ENCODE results near the gene SLC7A14. TPM values are rescaled to one million over a fixed set of nuclear protein-coding genes. Genes with fewer than 3 reads are reported as not detected.
A peak's percentile ranks its signal among the peaks of the same experiment; 100 is the strongest.

Gene SLC7A14
- total RNA-seq, 1 donor from 2014 or later = 0.23 TPM

DNA sequence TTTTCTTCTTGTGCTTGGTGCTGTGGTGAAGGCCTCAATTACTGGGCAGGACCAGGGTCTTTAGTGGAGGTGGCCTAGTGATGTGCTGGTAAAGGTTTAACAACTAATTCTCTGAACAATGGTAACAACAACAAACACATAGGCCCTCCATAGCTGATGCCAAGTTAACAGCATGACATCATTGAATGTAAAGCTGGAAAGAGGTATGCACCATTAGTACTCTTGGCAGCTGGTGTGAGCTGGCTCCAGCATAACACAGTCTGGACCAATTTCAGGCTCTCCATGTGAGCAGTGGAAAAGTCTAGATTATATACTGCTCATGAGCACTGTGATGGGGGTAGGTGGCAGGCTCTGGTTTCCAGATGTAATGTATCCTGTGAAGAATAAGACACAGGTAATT, 61.8 kb downstream of the SLC7A14 start:
- no peak overlapping the region for H3K9ac ChIP-seq (ENCODE audit: low read length)
- peak; percentile 15 for DNase-seq (ENCODE audit: low read depth)
- TF ChIP-seq EZH2 (IDR thresholded peaks at IDR 0.05; ENCODE audit: insufficient read depth, low read length) = no peak
- TF ChIP-seq, protein P1, sequence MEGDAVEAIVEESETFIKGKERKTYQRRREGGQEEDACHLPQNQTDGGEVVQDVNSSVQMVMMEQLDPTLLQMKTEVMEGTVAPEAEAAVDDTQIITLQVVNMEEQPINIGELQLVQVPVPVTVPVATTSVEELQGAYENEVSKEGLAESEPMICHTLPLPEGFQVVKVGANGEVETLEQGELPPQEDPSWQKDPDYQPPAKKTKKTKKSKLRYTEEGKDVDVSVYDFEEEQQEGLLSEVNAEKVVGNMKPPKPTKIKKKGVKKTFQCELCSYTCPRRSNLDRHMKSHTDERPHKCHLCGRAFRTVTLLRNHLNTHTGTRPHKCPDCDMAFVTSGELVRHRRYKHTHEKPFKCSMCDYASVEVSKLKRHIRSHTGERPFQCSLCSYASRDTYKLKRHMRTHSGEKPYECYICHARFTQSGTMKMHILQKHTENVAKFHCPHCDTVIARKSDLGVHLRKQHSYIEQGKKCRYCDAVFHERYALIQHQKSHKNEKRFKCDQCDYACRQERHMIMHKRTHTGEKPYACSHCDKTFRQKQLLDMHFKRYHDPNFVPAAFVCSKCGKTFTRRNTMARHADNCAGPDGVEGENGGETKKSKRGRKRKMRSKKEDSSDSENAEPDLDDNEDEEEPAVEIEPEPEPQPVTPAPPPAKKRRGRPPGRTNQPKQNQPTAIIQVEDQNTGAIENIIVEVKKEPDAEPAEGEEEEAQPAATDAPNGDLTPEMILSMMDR (IDR thresholded peaks at IDR 0.05; ENCODE audit: insufficient read depth, low read depth, low read length) = no peak
- no peak overlapping the region for H3K4me3 Mint-ChIP-seq (ENCODE audit: unreplicated experiment)
- H3K36me3 Mint-ChIP-seq (ENCODE audit: low read depth, unreplicated experiment) = no peaks in the 10 kb centered on the region
- H3K27ac ChIP-seq (ENCODE audit: low read depth, low read length) = no peak overlapping the region
- no peak overlapping the region for H2AFZ ChIP-seq (ENCODE audit: low read depth, low read length)
- no peaks in the 10 kb centered on the region for H3K79me2 ChIP-seq (ENCODE audit: insufficient read depth, low read length)
- H3K27ac Mint-ChIP-seq (ENCODE audit: unreplicated experiment) = peak overlapping the region; percentile 11
- H3K4me1 ChIP-seq (ENCODE audit: insufficient read depth, low read length) = peaks cover 6% of the 10 kb centered on the region
- no peaks in the 10 kb centered on the region for H4K20me1 ChIP-seq (ENCODE audit: insufficient read depth, low read length)
- FAIRE-seq = no peak
- no peaks in the 10 kb centered on the region for H3K36me3 ChIP-seq (ENCODE audit: insufficient read depth, low read length)
- no peak overlapping the region for H3K4me2 ChIP-seq (ENCODE audit: low read length)
- H3K27me3 ChIP-seq (ENCODE audit: insufficient read depth, low read length) = no peaks in the 10 kb centered on the region
- no peak overlapping the region for H3K4me3 ChIP-seq (ENCODE audit: insufficient read depth, low read depth, low read length)
- H3K9me3 Mint-ChIP-seq (ENCODE audit: unreplicated experiment) = no peaks in the 10 kb centered on the region
- peaks cover 9% of the 10 kb centered on the region for H3K27me3 Mint-ChIP-seq (ENCODE audit: low read depth, unreplicated experiment)
- H3K4me1 Mint-ChIP-seq (ENCODE audit: low read depth, unreplicated experiment) = peaks cover 9% of the 10 kb centered on the region
- no peaks in the 10 kb centered on the region for H3K9me3 ChIP-seq (ENCODE audit: insufficient read depth, low read depth, low read length)

DNA sequence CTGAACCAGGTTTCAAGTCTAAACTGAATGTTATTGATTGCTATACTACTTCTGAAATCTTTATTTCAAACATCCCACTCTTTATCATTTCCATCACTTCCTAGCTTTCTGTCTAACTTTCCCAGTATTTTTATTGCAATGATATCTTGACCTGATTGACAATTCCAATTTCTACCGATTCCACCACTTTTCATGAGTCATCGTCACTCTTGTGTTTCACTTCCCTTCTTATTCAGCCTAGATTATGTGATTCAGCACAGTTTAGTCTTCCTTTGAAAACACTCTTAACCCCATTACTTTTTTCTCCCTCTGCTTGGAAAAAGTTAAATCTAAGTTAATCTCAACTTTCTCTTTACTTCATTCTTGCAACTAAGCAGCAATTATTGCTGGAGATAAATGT, 62.6 kb downstream of the SLC7A14 start:
- H3K4me1 ChIP-seq (ENCODE audit: insufficient read depth, low read length) = peaks cover 6% of the 10 kb centered on the region
- TF ChIP-seq EZH2 (IDR thresholded peaks at IDR 0.05; ENCODE audit: insufficient read depth, low read length) = no peak
- TF ChIP-seq, protein P1 (IDR thresholded peaks at IDR 0.05; ENCODE audit: insufficient read depth, low read depth, low read length) = no peak
- DNase-seq (ENCODE audit: low read depth) (peak; percentile 47), FAIRE-seq (peak; percentile 29)
- no peaks in the 10 kb centered on the region for H4K20me1 ChIP-seq (ENCODE audit: insufficient read depth, low read length)
- no peak overlapping the region for H3K27ac ChIP-seq (ENCODE audit: low read depth, low read length)
- no peaks in the 10 kb centered on the region for H3K79me2 ChIP-seq (ENCODE audit: insufficient read depth, low read length)
- peak overlapping the region; percentile 37 for H3K4me2 ChIP-seq (ENCODE audit: low read length)
- Mint-ChIP-seq H3K4me3 (ENCODE audit: unreplicated experiment) (no peak overlapping the region), H3K27ac (ENCODE audit: unreplicated experiment) (peak overlapping the region; percentile 47), H3K9me3 (ENCODE audit: unreplicated experiment) (no peaks in the 10 kb centered on the region), H3K36me3 (ENCODE audit: low read depth, unreplicated experiment) (no peaks in the 10 kb centered on the region), H3K4me1 (ENCODE audit: low read depth, unreplicated experiment) (peaks cover 9% of the 10 kb centered on the region), H3K27me3 (ENCODE audit: low read depth, unreplicated experiment) (peaks cover 7% of the 10 kb centered on the region)
- no peak overlapping the region for H3K9ac ChIP-seq (ENCODE audit: low read length)
- no peaks in the 10 kb centered on the region for H3K27me3 ChIP-seq (ENCODE audit: insufficient read depth, low read length)
- no peak overlapping the region for H2AFZ ChIP-seq (ENCODE audit: low read depth, low read length)
- no peaks in the 10 kb centered on the region for H3K9me3 ChIP-seq (ENCODE audit: insufficient read depth, low read depth, low read length)
- no peaks in the 10 kb centered on the region for H3K36me3 ChIP-seq (ENCODE audit: insufficient read depth, low read length)
- H3K4me3 ChIP-seq (ENCODE audit: insufficient read depth, low read depth, low read length) = no peak overlapping the region

DNA sequence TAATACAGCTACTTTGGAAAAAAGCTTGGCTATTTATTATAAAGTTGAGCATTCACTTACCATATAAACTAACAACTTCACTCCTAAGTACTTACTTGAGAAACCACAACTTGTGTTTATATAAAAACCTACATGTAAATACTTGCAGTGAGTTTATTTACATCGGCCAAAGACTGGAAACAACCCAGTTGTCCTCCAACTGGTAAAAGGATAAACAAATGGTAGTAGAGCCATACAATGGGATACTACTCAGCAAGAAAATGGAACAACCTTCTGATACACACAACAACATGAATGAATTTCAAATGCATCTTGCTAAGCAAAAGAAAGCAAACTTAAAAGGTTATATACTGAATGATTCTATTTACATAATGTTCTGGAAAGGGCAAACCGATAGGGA, 63.7 kb downstream of the SLC7A14 start:
- H3K9me3 Mint-ChIP-seq (ENCODE audit: unreplicated experiment) = no peaks in the 10 kb centered on the region
- TF ChIP-seq, protein P1 (IDR thresholded peaks at IDR 0.05; ENCODE audit: insufficient read depth, low read depth, low read length) = no peak
- no peak for TF ChIP-seq EZH2 (IDR thresholded peaks at IDR 0.05; ENCODE audit: insufficient read depth, low read length)
- Histone ChIP-seq H3K4me3 (ENCODE audit: insufficient read depth, low read depth, low read length) (no peak overlapping the region), H3K4me2 (ENCODE audit: low read length) (no peak overlapping the region), H3K4me1 (ENCODE audit: insufficient read depth, low read length) (peaks cover 6% of the 10 kb centered on the region), H3K79me2 (ENCODE audit: insufficient read depth, low read length) (no peaks in the 10 kb centered on the region), H3K27ac (ENCODE audit: low read depth, low read length) (no peak overlapping the region), H2AFZ (ENCODE audit: low read depth, low read length) (no peak overlapping the region), H3K9ac (ENCODE audit: low read length) (no peak overlapping the region), H3K27me3 (ENCODE audit: insufficient read depth, low read length) (no peaks in the 10 kb centered on the region), H3K9me3 (ENCODE audit: insufficient read depth, low read depth, low read length) (no peaks in the 10 kb centered on the region), H4K20me1 (ENCODE audit: insufficient read depth, low read length) (no peaks in the 10 kb centered on the region), H3K36me3 (ENCODE audit: insufficient read depth, low read length) (no peaks in the 10 kb centered on the region)
- no peak for FAIRE-seq
- no peak overlapping the region for H3K27ac Mint-ChIP-seq (ENCODE audit: unreplicated experiment)
- H3K4me1 Mint-ChIP-seq (ENCODE audit: low read depth, unreplicated experiment) = peaks cover 10% of the 10 kb centered on the region
- H3K27me3 Mint-ChIP-seq (ENCODE audit: low read depth, unreplicated experiment) = peaks cover 6% of the 10 kb centered on the region
- H3K36me3 Mint-ChIP-seq (ENCODE audit: low read depth, unreplicated experiment) = no peaks in the 10 kb centered on the region
- no peak for DNase-seq (ENCODE audit: low read depth)
- H3K4me3 Mint-ChIP-seq (ENCODE audit: unreplicated experiment) = no peak overlapping the region
